GM23338 (cell line): ENCODE measurements around the gene FCHSD2. TPM values are rescaled to one million over a fixed set of nuclear protein-coding genes. Genes with fewer than 3 reads are reported as not detected.

Experiments used
- ATAC-seq: fragments of 200-7000 bp; cut with Tn5 transposase; 3 replicates; pipeline ENCODE4 v1.9.1; 2020
- DNase-seq: peaks from one replicate; pipeline ENCODE4 v3.0.0-alpha.2; 2015; ENCODE audit warnings: low spot score
- H2AFZ ChIP-seq: fragments of 200-600 bp; sonication (generic); 2 replicates; pipeline ENCODE4 v1.8.0; 2016; ENCODE audit warnings: antibody characterized with exemption, mild to moderate bottlenecking, moderate library complexity
- H3F3A ChIP-seq: fragments of 200-600 bp; sonication (generic); replicated peaks from 2 replicates; pipeline ENCODE4 v1.8.0; 2017; ENCODE audit warnings: antibody characterized with exemption, mixed run types, low read depth
- H3K27ac ChIP-seq: fragments of 200-600 bp; sonication (generic); 2 replicates; pipeline ENCODE4 v1.6.1; 2016; ENCODE audit warnings: low read depth
- H3K27me3 ChIP-seq: fragments of 200-600 bp; sonication (generic); 2 replicates; pipeline ENCODE4 v1.8.0; 2016; ENCODE audit warnings: mild to moderate bottlenecking, mixed run types, moderate library complexity; ENCODE audit not compliant: insufficient read depth
- H3K36me3 ChIP-seq: fragments of 200-600 bp; sonication (generic); 2 replicates; pipeline ENCODE4 v1.8.0; 2016; ENCODE audit warnings: mild to moderate bottlenecking; ENCODE audit not compliant: insufficient read depth
- H3K4me1 ChIP-seq: fragments of 200-600 bp; sonication (generic); 2 replicates; pipeline ENCODE4 v1.8.0; 2016; ENCODE audit warnings: mild to moderate bottlenecking, moderate library complexity; ENCODE audit not compliant: insufficient read depth
- H3K4me2 ChIP-seq: fragments of 200-600 bp; sonication (generic); 2 replicates; pipeline ENCODE4 v1.7.1; 2017; ENCODE audit warnings: mixed run types
- H3K4me3 ChIP-seq: fragments of 200-600 bp; sonication (generic); 2 replicates; pipeline ENCODE4 v1.6.1; 2016; ENCODE audit warnings: mixed run types
- H3K79me2 ChIP-seq: fragments of 200-600 bp; sonication (generic); replicated peaks from 2 replicates; pipeline ENCODE4 v1.8.0; 2017; ENCODE audit warnings: mild to moderate bottlenecking; ENCODE audit not compliant: insufficient read depth
- H3K9me2 ChIP-seq: fragments of 200-600 bp; sonication (generic); 2 replicates; pipeline ENCODE4 v1.8.0; 2017; ENCODE audit not compliant: insufficient read depth
- H4K20me1 ChIP-seq: fragments of 200-600 bp; sonication (generic); replicated peaks from 2 replicates; pipeline ENCODE4 v1.8.0; 2017; ENCODE audit warnings: mild to moderate bottlenecking; ENCODE audit not compliant: insufficient read depth
- H3K27ac Mint-ChIP-seq: 2 replicates; pipeline ENCODE4 v1.8.0; 2020; ENCODE audit warnings: inconsistent platforms, mild to moderate bottlenecking, moderate library complexity, mixed read lengths
- H3K27me3 Mint-ChIP-seq: 3 replicates; pipeline ENCODE4 v1.8.0; 2022; ENCODE audit warnings: low read depth, mild to moderate bottlenecking, moderate library complexity, mixed read lengths, inconsistent platforms; ENCODE audit not compliant: insufficient read depth, poor library complexity
- H3K36me3 Mint-ChIP-seq: 3 replicates; pipeline ENCODE4 v1.8.0; 2021; ENCODE audit warnings: low read depth, mild to moderate bottlenecking, inconsistent platforms, moderate library complexity, mixed read lengths
- H3K4me1 Mint-ChIP-seq: 3 replicates; pipeline ENCODE4 v1.8.0; 2020; ENCODE audit warnings: mild to moderate bottlenecking, inconsistent platforms, mixed read lengths
- H3K4me3 Mint-ChIP-seq: 3 replicates; pipeline ENCODE4 v1.8.0; 2021; ENCODE audit warnings: moderate library complexity, mild to moderate bottlenecking, inconsistent platforms, mixed read lengths
- H3K9me3 Mint-ChIP-seq: 3 replicates; pipeline ENCODE4 v1.8.0; 2020; ENCODE audit warnings: moderate library complexity, mild to moderate bottlenecking, inconsistent platforms, mixed read lengths
- CREB1 ChIP-seq: fragments of 250-450 bp; sonication (Bioruptor Pico); IDR thresholded peaks from 2 replicates; pipeline ENCODE4 v1.5.0; 2020; ENCODE audit warnings: low read depth, mild to moderate bottlenecking, moderate library complexity
- CTCF ChIP-seq, 2 experiments: fragments of 200-600 bp in 1 of 2; sonication (generic) in 1 of 2; conservative IDR thresholded peaks; 2 replicates each; pipeline versions ENCODE4 v1.5.1 to v1.6.1; 2016 to 2017; ENCODE audit warnings: antibody characterized with exemption in 2 of 2, low read depth in 2 of 2, mild to moderate bottlenecking in 2 of 2, moderate library complexity in 1 of 2
- EZH2 ChIP-seq: fragments of 200-600 bp; sonication (generic); IDR thresholded peaks from one replicate; pipeline ENCODE4 v1.8.0; 2017; ENCODE audit warnings: antibody characterized with exemption, mild to moderate bottlenecking, low read depth; ENCODE audit not compliant: unreplicated experiment
- EZH2phosphoT487 ChIP-seq: fragments of 200-600 bp; sonication (generic); IDR thresholded peaks from one replicate; pipeline ENCODE4 v1.8.1; 2018; ENCODE audit warnings: antibody characterized with exemption; ENCODE audit not compliant: unreplicated experiment
- JUNB ChIP-seq: IDR thresholded peaks from one replicate; pipeline ENCODE4 v1.6.1; 2016; ENCODE audit warnings: antibody characterized with exemption; ENCODE audit not compliant: unreplicated experiment
- NANOG ChIP-seq: IDR thresholded peaks from 2 replicates; pipeline ENCODE4 v1.6.1; 2016; ENCODE audit warnings: antibody characterized with exemption, borderline replicate concordance
- POLR2AphosphoS5 ChIP-seq: IDR thresholded peaks from 2 replicates; pipeline ENCODE4 v1.6.1; 2016; ENCODE audit warnings: antibody characterized with exemption, low read depth
- REST ChIP-seq: IDR thresholded peaks from one replicate; pipeline ENCODE4 v1.6.1; 2018; ENCODE audit warnings: antibody characterized with exemption; ENCODE audit not compliant: unreplicated experiment
- STAT1 ChIP-seq: IDR thresholded peaks from one replicate; pipeline ENCODE4 v1.6.1; 2016; ENCODE audit warnings: antibody characterized with exemption; ENCODE audit not compliant: unreplicated experiment
- ZNF114 ChIP-seq: fragments of 250-450 bp; sonication (Bioruptor Pico); IDR thresholded peaks from 2 replicates; pipeline ENCODE4 v1.5.0; 2020; ENCODE audit warnings: mild to moderate bottlenecking, moderate library complexity
- ZNF331 ChIP-seq: fragments of 250-450 bp; sonication (Bioruptor Pico); IDR thresholded peaks from 2 replicates; pipeline ENCODE4 v1.5.0; 2020; ENCODE audit warnings: low read depth, mild to moderate bottlenecking, moderate library complexity
- ZNF462 ChIP-seq: fragments of 250-450 bp; sonication (Bioruptor Pico); IDR thresholded peaks from 2 replicates; pipeline ENCODE4 v1.5.0; 2020; ENCODE audit warnings: mild to moderate bottlenecking, moderate library complexity
- polyA plus RNA-seq: library from polyadenylated mRNA; unstranded; fragments of >200 nt; fragmentation: Nextera tagmentation; extraction: Ambion mirVana; gene quantifications from 2 replicates; pipeline ENCODE4 v1.2.1, GENCODE V29; 2016
- total RNA-seq: library from RNA; depleted of rRNA; stranded (reverse); fragments of >200 nt; shearing (Covaris generic); gene quantifications from 2 replicates; pipeline ENCODE4 v1.2.3, GENCODE V29; 2014
- TF ChIP-seq, protein P1 (sequence below): IDR thresholded peaks from 2 replicates; pipeline ENCODE4 v1.6.1; 2016; ENCODE audit warnings: antibody characterized with exemption

Gene FCHSD2
- total and polyA plus RNA-seq, 2 experiments from 2014 or later: 3.6 to 5.2 TPM

- TF ChIP-seq REST: no peak
Observed at GRCh38 chr11:72940417-72940816, 201.7 kb downstream of the FCHSD2 start (continued).

- DNase-seq: no peak
- H3K27me3 Mint-ChIP-seq: peaks cover 2% of the 10 kb centered on the region
- H3K4me2 ChIP-seq: no peak overlapping the region
- H3K36me3 ChIP-seq: no peaks in the 10 kb centered on the region
- H3K27me3 ChIP-seq: no peaks in the 10 kb centered on the region
- H3K27ac Mint-ChIP-seq: no peak overlapping the region
- no peak overlapping the region for H3K27ac ChIP-seq
- no peak overlapping the region for H2AFZ ChIP-seq
- ATAC-seq: no peak
- no peaks in the 10 kb centered on the region for H3K79me2 ChIP-seq
- H3K36me3 Mint-ChIP-seq: no peaks in the 10 kb centered on the region
- no peaks in the 10 kb centered on the region for H3K4me1 Mint-ChIP-seq
- H3K9me2 ChIP-seq: no peaks in the 10 kb centered on the region
- H4K20me1 ChIP-seq: no peaks in the 10 kb centered on the region
- H3F3A ChIP-seq: no peaks in the 10 kb centered on the region
- H3K4me3 ChIP-seq: no peak overlapping the region
- H3K4me3 Mint-ChIP-seq: no peak overlapping the region
- H3K9me3 Mint-ChIP-seq: no peaks in the 10 kb centered on the region
- H3K4me1 ChIP-seq: no peaks in the 10 kb centered on the region
- TF ChIP-seq CREB1 (no peak), ZNF462 (CRISPR knock-in tag) (no peak), JUNB (no peak), POLR2AphosphoS5 (no peak), ZNF331 (CRISPR knock-in tag) (no peak), NANOG (no peak), STAT1 (no peak), EZH2 (no peak), EZH2phosphoT487 (no peak), ZNF114 (no peak), CTCF (conservative IDR thresholded peaks at IDR 0.05; ENCODE audit: low read depth in 2 of 2) (no peak)
- TF ChIP-seq, protein P1, sequence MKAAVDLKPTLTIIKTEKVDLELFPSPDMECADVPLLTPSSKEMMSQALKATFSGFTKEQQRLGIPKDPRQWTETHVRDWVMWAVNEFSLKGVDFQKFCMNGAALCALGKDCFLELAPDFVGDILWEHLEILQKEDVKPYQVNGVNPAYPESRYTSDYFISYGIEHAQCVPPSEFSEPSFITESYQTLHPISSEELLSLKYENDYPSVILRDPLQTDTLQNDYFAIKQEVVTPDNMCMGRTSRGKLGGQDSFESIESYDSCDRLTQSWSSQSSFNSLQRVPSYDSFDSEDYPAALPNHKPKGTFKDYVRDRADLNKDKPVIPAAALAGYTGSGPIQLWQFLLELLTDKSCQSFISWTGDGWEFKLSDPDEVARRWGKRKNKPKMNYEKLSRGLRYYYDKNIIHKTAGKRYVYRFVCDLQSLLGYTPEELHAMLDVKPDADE: no peak
Observed at GRCh38 chr11:72939031-72939430, 203.1 kb downstream of the FCHSD2 start.
